Ovary (tissue), 9 donors: Measurements from ENCODE around the gene RTP5. TPM values are rescaled to one million over a fixed set of nuclear protein-coding genes. Genes with fewer than 3 reads are reported as not detected.
"Not testable (repeated sequence)": the region's sequence is repeated elsewhere in the genome, so short reads cannot be mapped to it uniquely, and the experiment has no call there.

Experiments used
- DNase-seq, 5 donors: peaks; one replicate each; pipeline ENCODE4 v3.0.0-alpha.2; 2019 to 2020
- H3K27ac ChIP-seq, 2 donors: fragments of 200-600 bp; one replicate each; pipeline versions ENCODE4 v1.5.1 to v1.8.0; 2019 to 2022
- H3K27me3 ChIP-seq: fragments of 200-600 bp; one replicate; pipeline ENCODE4 v1.8.0; 2022
- H3K36me3 ChIP-seq: fragments of 200-600 bp; sonication (generic); one replicate; pipeline ENCODE4 v1.5.1; 2019
- H3K4me1 ChIP-seq: one replicate; pipeline ENCODE4 v1.8.1; 2013; ENCODE audit warnings: mild to moderate bottlenecking, moderate library complexity; ENCODE audit not compliant: insufficient read depth
- H3K4me3 ChIP-seq: fragments of 200-600 bp; sonication (generic); one replicate; pipeline ENCODE4 v1.5.1; 2017
- H3K9me3 ChIP-seq, 2 donors: fragments of 200-600 bp in 1 of 2; sonication (generic) in 1 of 2; one replicate each; pipeline versions ENCODE4 v1.5.1 to v1.8.1; 2013 to 2019; ENCODE audit warnings: mild to moderate bottlenecking in 1 of 2, moderate library complexity in 1 of 2
- EP300 ChIP-seq: sonication (generic); formaldehyde crosslinking; IDR thresholded peaks from one replicate; pipeline ENCODE4 v1.6.1; 2017; ENCODE audit warnings: antibody characterized with exemption
- POLR2A ChIP-seq: fragments of 450-650 bp; IDR thresholded peaks from one replicate; pipeline ENCODE4 v1.6.1; 2017; ENCODE audit warnings: antibody characterized with exemption, mild to moderate bottlenecking, moderate library complexity
- WGBS, 3 donors: extraction: QIAGEN DNeasy Blood & Tissue Kit in 1 of 3; methylation state at CpG; one replicate each; pipeline versions ENCODE4 v1.1.5 to v1.1.7; 2013 to 2017; 5-methylcytosine and 5-hydroxymethylcytosine counted together
- intact Hi-C, 4 donors: fragments of 100-400 bp; cut with DNase I; formaldehyde crosslinking; loops; one replicate each; pipeline versions ENCODE4 v1.11.0 to v1.15.1; 2022 to 2023
- polyA plus RNA-seq, 2 donors: library from polyadenylated mRNA; stranded (reverse); fragments of 200-250 nt in 1 of 2; fragments of 350-450 nt in 1 of 2; fragmentation: Illumina TruSeq in 1 of 2; extraction: RNeasy Lipid Tissue Mini Kit (QIAGEN cat#74804) in 1 of 2; gene quantifications; one replicate each; pipeline ENCODE4 v1.2.3, GENCODE V29; 2013 to 2014
- total RNA-seq, 7 donors: library from RNA; depleted of rRNA in 2 of 7; stranded (reverse); fragments of >200 nt in 2 of 7; fragmentation: NEBNext Ultra II Directional in 3 of 7; extraction: Animal tissue kit (Norgen Biotek cat#: 25700) in 3 of 7; gene quantifications; one replicate each; pipeline versions ENCODE4 v1.1.0 to v1.2.4, GENCODE V29; 2016 to 2023
- TF ChIP-seq, protein P1 (sequence below), 3 donors: fragments of 450-650 bp in 2 of 3; fragments of 200-600 bp in 1 of 3; IDR thresholded peaks; one replicate each; pipeline versions ENCODE4 v1.5.1 to v1.8.0; 2016 to 2022; ENCODE audit warnings: antibody characterized with exemption in 3 of 3, mild to moderate bottlenecking in 1 of 3
- donor health status: DM: no; HTN: no; CAD: no; lungs with moderate emphysema.
- donor health status: DM: no; HTN: no; CAD: no.
- donor health status: Bipolar disorder and iron deficiency.
- donor health status: DM: yes; HTN: yes; CAD: no.
- donor health status: DM: no; HTN: no; CAD: no.
- donor health status: DM: yes; HTN: yes; CAD: no.

The RTP5 gene
- total and polyA plus RNA-seq, 9 donors: 0.10 TPM; not detected in 8

DNA sequence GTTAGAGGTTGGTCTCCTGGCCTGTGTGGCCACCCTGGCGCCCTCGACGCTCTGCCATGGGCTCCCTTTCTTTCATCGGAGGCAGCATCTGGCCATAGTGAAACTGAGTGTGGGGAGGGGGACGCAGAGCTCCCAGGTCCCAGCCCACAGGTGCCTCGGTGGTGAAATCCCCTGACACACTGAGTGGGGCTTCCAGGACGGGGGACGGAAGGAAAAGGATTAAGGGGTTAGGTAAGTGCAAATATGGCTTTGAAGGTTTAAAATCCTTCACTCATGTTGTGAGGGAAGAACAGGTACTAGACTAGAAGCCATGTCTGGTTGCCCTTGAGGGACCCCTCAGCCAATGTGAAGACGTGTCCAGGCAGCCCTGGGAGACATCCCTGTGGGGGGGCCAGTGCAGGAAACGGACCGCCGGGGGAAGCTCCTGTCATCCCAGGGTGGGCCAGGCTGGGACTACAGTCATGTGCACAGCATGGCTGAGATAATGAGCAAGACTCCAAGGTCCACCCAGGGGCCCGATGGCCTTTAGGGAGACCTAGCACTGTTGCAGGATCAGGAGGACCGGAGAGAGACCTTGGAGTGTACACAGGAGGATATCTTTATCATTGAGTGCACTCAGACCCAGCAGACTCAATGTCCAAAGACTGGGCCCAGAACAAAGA lies 36.3 kb downstream of the RTP5 start:
- TF ChIP-seq, protein P1, sequence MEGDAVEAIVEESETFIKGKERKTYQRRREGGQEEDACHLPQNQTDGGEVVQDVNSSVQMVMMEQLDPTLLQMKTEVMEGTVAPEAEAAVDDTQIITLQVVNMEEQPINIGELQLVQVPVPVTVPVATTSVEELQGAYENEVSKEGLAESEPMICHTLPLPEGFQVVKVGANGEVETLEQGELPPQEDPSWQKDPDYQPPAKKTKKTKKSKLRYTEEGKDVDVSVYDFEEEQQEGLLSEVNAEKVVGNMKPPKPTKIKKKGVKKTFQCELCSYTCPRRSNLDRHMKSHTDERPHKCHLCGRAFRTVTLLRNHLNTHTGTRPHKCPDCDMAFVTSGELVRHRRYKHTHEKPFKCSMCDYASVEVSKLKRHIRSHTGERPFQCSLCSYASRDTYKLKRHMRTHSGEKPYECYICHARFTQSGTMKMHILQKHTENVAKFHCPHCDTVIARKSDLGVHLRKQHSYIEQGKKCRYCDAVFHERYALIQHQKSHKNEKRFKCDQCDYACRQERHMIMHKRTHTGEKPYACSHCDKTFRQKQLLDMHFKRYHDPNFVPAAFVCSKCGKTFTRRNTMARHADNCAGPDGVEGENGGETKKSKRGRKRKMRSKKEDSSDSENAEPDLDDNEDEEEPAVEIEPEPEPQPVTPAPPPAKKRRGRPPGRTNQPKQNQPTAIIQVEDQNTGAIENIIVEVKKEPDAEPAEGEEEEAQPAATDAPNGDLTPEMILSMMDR (IDR thresholded peaks at IDR 0.05): no peak
- TF ChIP-seq POLR2A: no peak
- no peak for TF ChIP-seq EP300
- Histone ChIP-seq H3K9me3 (no peaks in the 10 kb centered on the region), H3K4me1 (peaks cover 17% of the 10 kb centered on the region), H3K27ac (peak overlapping the region; percentile 5 to 38), H3K27me3 (no peaks in the 10 kb centered on the region), H3K36me3 (no peaks in the 10 kb centered on the region), H3K4me3 (no peak overlapping the region)
- intact Hi-C loops: no loop called here
- 71 to 89% (median 80%) methylated on average over 14 of the region's 14 CpGs for WGBS, 3 donors
- peak in 2 of 5 donors; percentile 10 to 17 for DNase-seq

DNA sequence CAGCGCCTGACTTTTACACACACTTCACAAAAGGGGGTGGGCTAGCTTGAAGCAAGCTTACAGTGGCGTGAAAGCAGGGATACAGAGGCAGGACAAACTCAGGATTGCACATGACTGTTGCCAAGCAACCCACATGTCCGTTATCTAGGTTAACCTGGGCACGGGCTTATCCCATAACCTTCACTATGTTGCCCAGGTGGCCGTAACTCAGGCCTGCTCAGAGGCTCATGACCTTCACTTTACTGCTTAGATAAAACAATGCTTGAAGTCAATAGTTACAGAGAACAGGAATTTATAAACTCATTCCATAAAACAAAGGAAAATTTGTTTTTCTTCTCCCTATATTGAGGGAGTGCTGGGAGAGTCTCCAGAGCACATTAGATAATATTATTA lies 36.8 kb downstream of the RTP5 start:
- DNase-seq, H3K36me3 ChIP-seq, H3K4me3 ChIP-seq, H3K9me3 ChIP-seq, intact Hi-C loops, H3K27me3 ChIP-seq: not testable (repeated sequence)
- WGBS, 3 donors: 27 to 52% (median 27%) methylated on average over 5 of the region's 5 CpGs
- H3K27ac ChIP-seq: peak overlapping the region; percentile 5 to 38
- peaks cover 15% of the 10 kb centered on the region for H3K4me1 ChIP-seq

DNA sequence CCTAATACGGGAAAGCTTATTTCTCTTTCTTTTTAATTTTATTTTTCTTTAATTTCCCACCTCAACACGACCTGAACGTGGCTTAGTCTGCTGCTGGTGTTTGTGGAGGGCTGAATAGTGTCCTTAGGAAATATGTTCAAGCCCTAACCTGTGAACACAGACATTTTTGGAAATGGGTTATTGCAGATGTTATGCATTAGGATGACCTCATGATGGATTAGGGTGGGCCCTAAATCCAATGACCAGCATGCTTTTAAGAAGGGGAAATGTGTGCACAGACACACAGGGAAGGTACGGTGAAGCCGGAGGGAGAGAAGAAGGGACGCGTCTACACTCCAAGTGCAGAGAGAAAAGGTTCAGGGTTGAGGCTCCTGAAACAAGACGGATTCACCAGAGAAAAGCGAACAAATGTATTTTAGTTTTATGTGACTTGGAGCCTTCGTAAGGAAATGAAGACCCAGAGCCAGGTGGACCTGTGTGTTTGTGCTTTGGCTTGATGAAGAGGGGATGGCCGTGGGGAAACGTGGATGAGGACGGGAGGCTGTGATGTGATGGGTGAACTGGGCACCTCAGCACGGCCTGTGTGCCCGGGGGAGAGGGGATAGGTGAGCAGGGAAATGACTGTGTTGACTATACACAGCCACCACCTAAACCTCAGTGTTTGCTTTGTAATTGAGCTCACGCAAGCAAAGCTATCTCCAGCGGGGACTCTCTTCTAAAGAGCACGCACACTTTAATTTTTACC lies 37.5 kb downstream of the RTP5 start:
- H3K36me3 ChIP-seq: no peaks in the 10 kb centered on the region
- TF ChIP-seq, protein P1 (IDR thresholded peaks at IDR 0.05): no peak
- TF ChIP-seq POLR2A (no peak), EP300 (no peak)
- H3K27me3 ChIP-seq: no peaks in the 10 kb centered on the region
- WGBS, 3 donors: 77 to 79% (median 77%) methylated on average over 18 of the region's 18 CpGs
- no peaks in the 10 kb centered on the region for H3K9me3 ChIP-seq
- peak overlapping the region in 1 of 2 donors; percentile 38 for H3K27ac ChIP-seq
- no peak overlapping the region for H3K4me3 ChIP-seq
- intact Hi-C loops: no loop called here
- peak in 1 of 5 donors; percentile 28 for DNase-seq
- peaks cover 11% of the 10 kb centered on the region for H3K4me1 ChIP-seq

DNA sequence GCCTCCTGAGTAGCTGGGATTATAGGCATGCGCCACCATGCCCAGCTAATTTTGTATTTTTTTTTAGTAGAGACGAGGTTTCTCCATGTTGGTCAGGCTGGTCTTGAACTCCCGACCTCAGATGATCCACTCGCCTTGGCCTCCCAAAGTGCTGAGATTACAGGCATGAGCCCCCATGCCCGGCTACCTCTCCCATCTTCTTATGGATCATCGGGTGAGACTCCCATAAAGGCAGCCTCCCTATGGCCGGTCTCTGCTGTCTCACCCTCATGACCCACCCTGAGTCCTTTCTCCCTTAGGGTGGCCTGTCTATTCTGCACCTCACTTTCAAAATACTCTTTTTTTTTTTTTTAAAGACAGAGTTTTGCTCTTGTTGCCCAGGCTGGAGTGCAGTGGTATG lies 38.3 kb downstream of the RTP5 start:
- H3K36me3 ChIP-seq, H3K9me3 ChIP-seq, H3K4me3 ChIP-seq, intact Hi-C loops, H3K27me3 ChIP-seq, H3K27ac ChIP-seq, H3K4me1 ChIP-seq: not testable (repeated sequence)
- DNase-seq: peak in 2 of 5 donors; percentile 11 to 22
- 96 to 98% (median 96%) methylated on average over 7 of the region's 7 CpGs for WGBS, 3 donors

DNA sequence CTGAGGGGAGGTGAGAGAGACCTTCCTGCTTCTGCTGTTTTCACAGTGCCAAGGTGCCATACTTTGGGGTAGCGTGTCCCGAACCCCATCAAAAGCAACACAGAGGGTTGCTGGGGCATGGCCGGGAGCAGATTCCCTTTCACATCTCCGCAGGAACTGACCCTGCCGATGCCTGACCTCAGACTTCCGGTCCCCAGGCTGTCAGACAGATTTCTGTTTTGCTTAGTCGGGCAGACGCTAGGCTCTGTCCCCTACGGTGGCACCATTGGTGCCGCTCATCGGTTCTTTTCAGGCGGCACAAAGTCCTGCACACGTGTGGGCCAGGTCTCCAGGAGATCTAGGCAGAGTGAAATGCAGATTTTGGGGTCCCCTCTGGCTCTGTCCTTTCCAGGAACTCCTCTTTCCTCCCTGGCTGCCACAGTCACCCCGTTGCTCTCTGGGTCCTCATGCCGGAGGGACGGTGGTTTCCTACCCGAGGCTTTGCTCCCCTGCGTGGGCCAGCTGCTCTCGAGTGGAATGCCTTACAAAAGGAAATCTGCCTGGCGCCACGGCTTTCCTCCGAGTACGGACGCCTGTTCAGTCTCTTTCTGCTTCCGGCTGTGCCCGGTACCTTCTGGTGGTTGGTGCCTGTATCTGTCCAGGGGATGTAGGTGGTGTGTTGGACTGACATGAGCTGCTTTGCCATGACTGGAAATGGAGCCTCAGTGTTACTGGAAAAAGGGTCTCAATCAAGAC lies 39.3 kb downstream of the RTP5 start:
- Histone ChIP-seq H3K4me3 (no peak overlapping the region), H3K4me1 (peaks cover 9% of the 10 kb centered on the region), H3K9me3 (no peaks in the 10 kb centered on the region), H3K36me3 (no peaks in the 10 kb centered on the region), H3K27ac (no peak overlapping the region), H3K27me3 (no peaks in the 10 kb centered on the region)
- TF ChIP-seq, protein P1 (IDR thresholded peaks at IDR 0.05): no peak
- no peak for TF ChIP-seq POLR2A
- no peak for TF ChIP-seq EP300
- intact Hi-C loops: no loop called here
- peak in 2 of 5 donors; percentile 13 to 29 for DNase-seq
- WGBS, 3 donors: 86 to 95% (median 92%) methylated on average over 26 of the region's 26 CpGs
